GM12892 (cell line): ENCODE data around the gene SLC36A1.

Experiments used
- POLR2A ChIP-seq: IDR thresholded peaks from 2 replicates; pipeline ENCODE4 v1.6.1; 2011; ENCODE audit warnings: low read depth, low read length, control low read depth
- POLR2AphosphoS5 ChIP-seq: IDR thresholded peaks from 2 replicates; pipeline ENCODE4 v1.6.1; 2011; ENCODE audit warnings: low read depth, low read length, control low read depth

GRCh38 chr5:151447174-151448037 lies at the start of gene SLC36A1:
- TF ChIP-seq POLR2AphosphoS5 (peak; percentile 76), POLR2A (peak; percentile 78)
